ENCODE data around the gene DOK6.

The DOK6 gene

GRCh38 chr18:69763002-69763401, 362.3 kb downstream of the DOK6 start:
- no peak for DNase-seq (ENCODE audit: low spot score)
- no peak for TF ChIP-seq CTCF (IDR thresholded peaks at IDR 0.05; ENCODE audit: extremely low read depth, missing control alignments)

- no peak for TF ChIP-seq CTCF (IDR thresholded peaks at IDR 0.05; ENCODE audit: extremely low read depth, missing control alignments)
- no peak for DNase-seq (ENCODE audit: low spot score)
Measured at GRCh38 chr18:69763821-69764220, 363.1 kb downstream of the DOK6 start.

GRCh38 chr18:69770238-69770637, 369.6 kb downstream of the DOK6 start:
- no peak for TF ChIP-seq CTCF (IDR thresholded peaks at IDR 0.05; ENCODE audit: extremely low read depth, missing control alignments)
- DNase-seq (ENCODE audit: low spot score), result no peak

GRCh38 chr18:69774831-69775230, 374.1 kb downstream of the DOK6 start:
- DNase-seq (ENCODE audit: low spot score), result no peak
- TF ChIP-seq CTCF (IDR thresholded peaks at IDR 0.05; ENCODE audit: extremely low read depth, missing control alignments), result no peak

GRCh38 chr18:69777248-69777647, 376.6 kb downstream of the DOK6 start:
- TF ChIP-seq CTCF (IDR thresholded peaks at IDR 0.05; ENCODE audit: extremely low read depth, missing control alignments), result no peak
- no peak for DNase-seq (ENCODE audit: low spot score)

GRCh38 chr18:69778680-69779079, 378.0 kb downstream of the DOK6 start:
- no peak for TF ChIP-seq CTCF (IDR thresholded peaks at IDR 0.05; ENCODE audit: extremely low read depth, missing control alignments)
- no peak for DNase-seq (ENCODE audit: low spot score)

- DNase-seq (ENCODE audit: low spot score), result no peak
- TF ChIP-seq CTCF (IDR thresholded peaks at IDR 0.05; ENCODE audit: extremely low read depth, missing control alignments), result no peak
Measured at GRCh38 chr18:69780851-69781250, 380.2 kb downstream of the DOK6 start.
